HG03457 (cell line): ENCODE data around the gene MOCS1.

Experiments
- ATAC-seq: cut with Tn5 transposase; IDR thresholded peaks from one replicate; pipeline ENCODE4 v1.9.1; 2021; ENCODE audit warnings: moderate number of reproducible peaks; ENCODE audit not compliant: unreplicated experiment

The MOCS1 gene

GRCh38 chr6:39905640-39905975 is 28.7 kb downstream of the MOCS1 start:
- no peak for ATAC-seq

- no peak for ATAC-seq
These were observed 29.2 kb downstream of the MOCS1 start for GRCh38 chr6:39904946-39905639.

GRCh38 chr6:39903656-39904055 is 30.6 kb downstream of the MOCS1 start:
- ATAC-seq, result no peak

- ATAC-seq, result no peak
These were observed 31.3 kb downstream of the MOCS1 start for GRCh38 chr6:39902786-39903465.

- no peak for ATAC-seq
These were observed 32.1 kb downstream of the MOCS1 start for GRCh38 chr6:39902136-39902535.

- no peak for ATAC-seq
These were observed 32.6 kb downstream of the MOCS1 start for GRCh38 chr6:39901670-39902069.

- ATAC-seq, result no peak
These were observed 33.1 kb downstream of the MOCS1 start for GRCh38 chr6:39901116-39901655.

GRCh38 chr6:39899554-39900295 is 34.5 kb downstream of the MOCS1 start:
- ATAC-seq, result no peak

GRCh38 chr6:39898625-39899024 is 35.6 kb downstream of the MOCS1 start:
- no peak for ATAC-seq

GRCh38 chr6:39897698-39898097 is 36.6 kb downstream of the MOCS1 start:
- no peak for ATAC-seq

GRCh38 chr6:39896701-39897100 is 37.6 kb downstream of the MOCS1 start:
- no peak for ATAC-seq

GRCh38 chr6:39893286-39893685 is 41.0 kb downstream of the MOCS1 start:
- ATAC-seq, result no peak

GRCh38 chr6:39892490-39893129 is 41.7 kb downstream of the MOCS1 start:
- no peak for ATAC-seq

- ATAC-seq, result no peak
These were observed 42.3 kb downstream of the MOCS1 start for GRCh38 chr6:39891976-39892375.

- no peak for ATAC-seq
These were observed 42.9 kb downstream of the MOCS1 start for GRCh38 chr6:39891353-39891752.

GRCh38 chr6:39889229-39889628 is 45.0 kb downstream of the MOCS1 start:
- no peak for ATAC-seq

GRCh38 chr6:39887692-39888450 is 46.4 kb downstream of the MOCS1 start:
- no peak for ATAC-seq

GRCh38 chr6:39886871-39887270 is 47.4 kb downstream of the MOCS1 start:
- no peak for ATAC-seq

GRCh38 chr6:39885691-39886090 is 48.6 kb downstream of the MOCS1 start:
- ATAC-seq, result no peak

GRCh38 chr6:39884696-39885095 is 49.6 kb downstream of the MOCS1 start:
- no peak for ATAC-seq

- no peak for ATAC-seq
These were observed 51.7 kb downstream of the MOCS1 start for GRCh38 chr6:39882531-39882899.
